Mucosa of descending colon (tissue), 3 donors: Measurements from ENCODE around the gene XIRP2. TPM values are rescaled to one million over a fixed set of nuclear protein-coding genes. Genes with fewer than 3 reads are reported as not detected.
"Not testable (repeated sequence)": the region's sequence is repeated elsewhere in the genome, so short reads cannot be mapped to it uniquely, and the experiment has no call there.

Experiments used
- ATAC-seq: fragments of 200-7000 bp; cut with Tn5 transposase; one replicate; pipeline ENCODE4 v1.9.1; 2020; ENCODE audit warnings: mild to moderate bottlenecking, moderate library complexity
- DNase-seq, 3 donors: peaks; one replicate each; pipeline ENCODE4 v3.0.0-alpha.2; 2020
- H3K36me3 ChIP-seq: fragments of 200-600 bp; one replicate; pipeline ENCODE4 v1.8.0; 2021; ENCODE audit warnings: low read depth, mild to moderate bottlenecking
- H3K4me1 ChIP-seq: fragments of 200-600 bp; one replicate; pipeline ENCODE4 v1.8.0; 2021; ENCODE audit warnings: low read depth, mild to moderate bottlenecking
- H3K4me3 ChIP-seq: fragments of 200-600 bp; one replicate; pipeline ENCODE4 v1.8.0; 2021; ENCODE audit warnings: mild to moderate bottlenecking
- H3K9me3 ChIP-seq: fragments of 200-600 bp; one replicate; pipeline ENCODE4 v1.8.0; 2021; ENCODE audit warnings: mild to moderate bottlenecking
- CTCF ChIP-seq: fragments of 200-600 bp; IDR thresholded peaks from one replicate; pipeline ENCODE4 v1.8.0; 2022; ENCODE audit warnings: antibody characterized with exemption, mild to moderate bottlenecking
- intact Hi-C, 2 donors: fragments of 100-400 bp; cut with DNase I in 1 of 2; cut with micrococcal nuclease in 1 of 2; formaldehyde crosslinking; loops; one replicate each; pipeline versions ENCODE4 v1.11.0 to v1.11.1; 2022; cut with DNase I, micrococcal nuclease
- total RNA-seq, 3 donors: library from RNA; stranded (reverse); fragmentation: NEBNext Ultra II Directional in 2 of 3; extraction: Animal tissue kit (Norgen Biotek cat#: 25700) in 2 of 3; gene quantifications; one replicate each; pipeline versions ENCODE4 v1.2.1 to v1.2.4, GENCODE V29; 2021 to 2023
- donor health status: DM: no; HTN: no; CAD: no; lungs with moderate emphysema.
- donor health status: DM: no; HTN: no; CAD: no.
- donor health status: DM: no; HTN: yes; CAD: no.

The XIRP2 gene
- total RNA-seq, 3 donors from 2014 or later = 0.29 to 0.55 TPM; not detected in 1

GRCh38 chr2:167015806-167016205, 127.5 kb downstream of the XIRP2 start:
- H3K4me3 ChIP-seq = no peak overlapping the region
- intact Hi-C loops = no loop called here
- ATAC-seq (no peak), DNase-seq (no peak)
- no peak for TF ChIP-seq CTCF
- no peaks in the 10 kb centered on the region for H3K36me3 ChIP-seq
- no peaks in the 10 kb centered on the region for H3K4me1 ChIP-seq
- H3K9me3 ChIP-seq = no peaks in the 10 kb centered on the region

- Histone ChIP-seq H3K4me1 (no peaks in the 10 kb centered on the region), H3K9me3 (no peaks in the 10 kb centered on the region), H3K36me3 (no peaks in the 10 kb centered on the region), H3K4me3 (no peak overlapping the region)
- DNase-seq (no peak), ATAC-seq (no peak)
- intact Hi-C loops = no loop called here
- no peak for TF ChIP-seq CTCF
These were observed 128.7 kb downstream of the XIRP2 start for GRCh38 chr2:167017021-167017420.

DNA sequence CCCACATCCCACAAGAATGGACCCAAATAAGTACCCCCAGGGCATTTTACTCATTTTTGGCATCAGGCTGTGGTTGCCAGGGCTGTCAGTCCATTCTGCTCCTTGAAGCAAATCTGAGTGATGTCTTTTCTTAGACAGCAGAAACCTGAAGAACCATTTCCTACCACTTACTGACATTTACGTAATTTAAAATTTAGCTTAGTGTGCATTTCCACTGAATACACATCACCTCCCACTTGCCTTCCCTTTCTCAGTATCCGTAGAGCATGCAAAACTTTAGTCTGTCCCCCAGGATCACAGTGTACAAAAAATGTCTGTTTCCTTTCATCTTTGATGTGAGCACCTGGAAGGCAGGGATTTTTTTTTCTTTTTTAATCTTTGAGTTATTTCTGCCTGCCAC, 130.3 kb downstream of the XIRP2 start:
- ATAC-seq (no peak), DNase-seq (no peak)
- intact Hi-C loops = no loop called here
- no peaks in the 10 kb centered on the region for H3K4me1 ChIP-seq
- H3K4me3 ChIP-seq = no peak overlapping the region
- H3K36me3 ChIP-seq = no peaks in the 10 kb centered on the region
- no peak for TF ChIP-seq CTCF
- no peaks in the 10 kb centered on the region for H3K9me3 ChIP-seq

DNA sequence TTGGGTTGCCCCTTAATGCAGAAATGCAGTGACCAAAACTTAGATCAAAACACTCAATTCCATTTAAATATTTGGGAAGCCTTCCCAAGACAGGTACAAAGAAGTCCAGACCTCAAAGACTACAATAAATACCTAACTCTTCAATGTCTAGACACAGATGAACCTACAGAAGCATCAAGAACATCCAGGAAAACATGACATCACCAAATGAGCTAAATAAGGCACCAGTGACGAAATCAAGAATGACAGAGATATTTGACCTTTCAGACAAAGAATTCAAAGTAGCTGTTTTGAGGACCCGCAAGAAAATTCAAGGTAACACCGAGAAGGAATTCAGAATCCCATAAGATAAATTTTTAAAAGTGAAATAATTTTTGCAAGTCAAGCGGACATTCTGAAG, 140.2 kb downstream of the XIRP2 start:
- H3K36me3 ChIP-seq = no peaks in the 10 kb centered on the region
- ATAC-seq (no peak), DNase-seq (no peak)
- H3K9me3 ChIP-seq = peaks cover 10% of the 10 kb centered on the region
- no peak for TF ChIP-seq CTCF
- H3K4me3 ChIP-seq = no peak overlapping the region
- intact Hi-C loops = no loop called here
- no peaks in the 10 kb centered on the region for H3K4me1 ChIP-seq

DNA sequence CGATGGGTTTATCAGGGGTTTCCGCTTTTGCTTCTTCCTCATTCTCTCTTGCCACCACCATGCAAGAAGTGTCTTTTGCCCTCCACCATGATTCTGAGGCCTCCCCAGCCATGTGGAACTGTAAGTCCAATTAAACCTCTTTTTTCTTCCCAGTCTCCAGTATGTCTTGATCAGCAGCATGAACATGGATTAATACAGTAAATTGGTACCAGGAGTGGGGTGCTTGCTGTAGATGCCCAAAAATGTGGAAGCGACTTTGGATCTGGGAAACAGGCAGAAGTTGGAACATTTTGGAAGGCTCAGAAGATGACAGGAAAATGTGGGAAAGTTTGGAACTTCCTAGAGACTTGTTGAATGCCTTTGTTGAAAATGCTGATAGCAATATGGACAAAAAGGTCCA, 146.7 kb downstream of the XIRP2 start:
- H3K9me3 ChIP-seq = peaks cover 36% of the 10 kb centered on the region
- intact Hi-C loops, H3K36me3 ChIP-seq, ATAC-seq, H3K4me3 ChIP-seq, DNase-seq, H3K4me1 ChIP-seq: not testable (repeated sequence)

DNA sequence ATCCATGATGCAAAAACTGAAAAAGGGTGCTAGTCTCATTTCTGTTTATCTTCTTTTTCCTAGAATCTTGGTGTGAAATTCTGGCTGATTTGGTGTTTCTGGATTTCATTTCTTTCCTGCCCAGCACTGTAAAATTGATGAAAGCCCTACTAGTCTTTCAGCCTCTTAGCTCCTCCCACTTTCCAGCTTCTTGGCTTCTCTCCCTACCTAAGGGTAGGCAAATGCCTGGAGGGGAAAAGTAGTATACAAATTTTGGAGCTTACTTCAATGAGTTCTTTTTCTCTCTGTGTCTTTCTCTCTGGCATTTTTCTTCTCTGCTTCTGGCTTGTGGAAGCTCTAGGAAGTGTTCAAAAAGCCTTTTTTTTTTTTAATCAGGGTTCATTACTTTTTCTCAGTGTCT, 160.5 kb downstream of the XIRP2 start:
- Histone ChIP-seq H3K4me1 (no peaks in the 10 kb centered on the region), H3K36me3 (no peaks in the 10 kb centered on the region), H3K4me3 (no peak overlapping the region), H3K9me3 (no peaks in the 10 kb centered on the region)
- ATAC-seq (no peak), DNase-seq (no peak)
- intact Hi-C loops = no loop called here
- TF ChIP-seq CTCF = no peak
